Gastroesophageal sphincter (tissue), 4 donors: Measurements from ENCODE around the gene HMG20B. TPM values are rescaled to one million over a fixed set of nuclear protein-coding genes. Genes with fewer than 3 reads are reported as not detected.

Experiments
- ATAC-seq: fragments of 150-250 bp; one replicate; pipeline ENCODE4 v1.9.1; 2016; ENCODE audit warnings: mild to moderate bottlenecking, moderate library complexity
- H3K27ac ChIP-seq, 4 donors: fragments of 200-600 bp; sonication (generic) in 3 of 4; 1 replicate in 3 of 4; 2 replicates in 1 of 4; pipeline ENCODE4 v1.5.1; 2016 to 2019
- H3K27me3 ChIP-seq: fragments of 200-600 bp; sonication (generic); one replicate; pipeline ENCODE4 v1.5.1; 2019
- H3K36me3 ChIP-seq, 2 donors: fragments of 200-600 bp; sonication (generic); one replicate each; pipeline ENCODE4 v1.5.1; 2019; ENCODE audit warnings: control low read depth in 1 of 2
- H3K4me1 ChIP-seq, 3 donors: fragments of 200-600 bp; sonication (generic); 1 replicate in 2 of 3; 2 replicates in 1 of 3; pipeline ENCODE4 v1.5.1; 2016 to 2019; ENCODE audit warnings: control low read depth in 2 of 3
- H3K4me3 ChIP-seq, 2 donors: fragments of 200-600 bp; sonication (generic); one replicate each; pipeline ENCODE4 v1.5.1; 2019; ENCODE audit warnings: mild to moderate bottlenecking in 1 of 2, moderate library complexity in 1 of 2
- H3K9me3 ChIP-seq, 3 donors: fragments of 200-600 bp; sonication (generic); one replicate each; pipeline ENCODE4 v1.5.1; 2017 to 2019; ENCODE audit warnings: control low read depth in 2 of 3
- CTCF ChIP-seq, 4 experiments: fragments of 200-600 bp in 2 of 4; fragments of 450-650 bp in 2 of 4; sonication (generic) in 1 of 4; IDR thresholded peaks; one replicate each; pipeline ENCODE4 v1.5.1; 2017 to 2019; ENCODE audit warnings: antibody characterized with exemption in 4 of 4, mild to moderate bottlenecking in 2 of 4, moderate library complexity in 2 of 4
- EP300 ChIP-seq: sonication (generic); formaldehyde crosslinking; IDR thresholded peaks from one replicate; pipeline ENCODE4 v1.6.1; 2017; ENCODE audit warnings: antibody characterized with exemption, mild to moderate bottlenecking
- POLR2A ChIP-seq, 2 donors: fragments of 450-650 bp; IDR thresholded peaks; one replicate each; pipeline ENCODE4 v1.6.1; 2017; ENCODE audit warnings: antibody characterized with exemption in 2 of 2, mild to moderate bottlenecking in 2 of 2, moderate library complexity in 1 of 2
- POLR2AphosphoS5 ChIP-seq: sonication (generic); formaldehyde crosslinking; IDR thresholded peaks from one replicate; pipeline ENCODE4 v1.6.1; 2017; ENCODE audit warnings: antibody characterized with exemption
- WGBS, 2 donors: methylation state at CpG; one replicate each; pipeline ENCODE4 v1.1.5; 2018; ENCODE audit warnings: low coverage in 1 of 2; 5-methylcytosine and 5-hydroxymethylcytosine counted together
- total RNA-seq, 4 donors: library from RNA; depleted of rRNA; stranded (reverse); fragments of >200 nt; gene quantifications; one replicate each; pipeline ENCODE4 v1.1.0, GENCODE V29; 2016

HMG20B gene
- total RNA-seq, 4 donors from 2014 or later, result 106 to 203 (median 154) TPM

GRCh38 chr19:3538965-3539755 is 33.6 kb upstream of the HMG20B start, which contains the start of gene TEKTIP1:
Gene TEKTIP1, plus strand, starts transcription at chr19:3539174. Its CDS starts 4 bp downstream, at chr19:3539178.
- no peak for TF ChIP-seq CTCF (IDR thresholded peaks at IDR 0.05)
- no peak for TF ChIP-seq POLR2AphosphoS5
- no peak for TF ChIP-seq EP300
- no peak for TF ChIP-seq POLR2A (IDR thresholded peaks at IDR 0.05)
- H3K27me3 ChIP-seq, result no peaks in the 10 kb centered on the region
- no peaks in the 10 kb centered on the region for H3K9me3 ChIP-seq
- ATAC-seq, result no peak
- WGBS, 2 donors, result 50 to 61% methylated on average over 2 to 3 of the region's 28 CpGs
- peaks cover 0 to 28% (median 0%) of the 10 kb centered on the region in 3 donors for H3K4me1 ChIP-seq
- H3K36me3 ChIP-seq, result peaks cover 0 to 57% of the 10 kb centered on the region in 2 donors
- peak within 1 kb of the TSS in 2 of 4 donors; percentile 37 to 66 for H3K27ac ChIP-seq
- no peak within 1 kb of the TSS for H3K4me3 ChIP-seq

- WGBS, 2 donors, result 100% methylated on average over 1 of the region's 1 CpG; no CpG with 5 or more reads in 1 of the 2 donors
- ATAC-seq, result no peak
- peaks cover 0 to 29% (median 0%) of the 10 kb centered on the region in 3 donors for H3K4me1 ChIP-seq
- H3K36me3 ChIP-seq, result peaks cover 0 to 57% of the 10 kb centered on the region in 2 donors
- H3K27me3 ChIP-seq, result no peaks in the 10 kb centered on the region
- no peak overlapping the region for H3K27ac ChIP-seq
- H3K9me3 ChIP-seq, result no peaks in the 10 kb centered on the region
- no peak overlapping the region for H3K4me3 ChIP-seq
- TF ChIP-seq EP300 (no peak), CTCF (IDR thresholded peaks at IDR 0.05) (no peak), POLR2AphosphoS5 (no peak), POLR2A (IDR thresholded peaks at IDR 0.05) (no peak)
Measured at GRCh38 chr19:3539756-3540118, 33.0 kb upstream of the HMG20B start.

GRCh38 chr19:3543150-3544057 is 29.3 kb upstream of the HMG20B start:
- WGBS, 2 donors, result 57% methylated on average over 2 of the region's 47 CpGs; no CpG with 5 or more reads in 1 of the 2 donors
- TF ChIP-seq CTCF (IDR thresholded peaks at IDR 0.05) (no peak), POLR2AphosphoS5 (no peak), EP300 (no peak), POLR2A (IDR thresholded peaks at IDR 0.05) (no peak)
- Histone ChIP-seq H3K36me3 (peaks cover 0 to 62% of the 10 kb centered on the region in 2 donors), H3K4me1 (peaks cover 0 to 18% (median 0%) of the 10 kb centered on the region in 3 donors), H3K27ac (peak overlapping the region in 2 of 4 donors; percentile 22 to 37), H3K9me3 (no peaks in the 10 kb centered on the region), H3K27me3 (no peaks in the 10 kb centered on the region), H3K4me3 (no peak overlapping the region)
- no peak for ATAC-seq

GRCh38 chr19:3544058-3544376 is 28.7 kb upstream of the HMG20B start:
- H3K27ac ChIP-seq, result no peak overlapping the region
- no peak for ATAC-seq
- TF ChIP-seq POLR2AphosphoS5 (no peak), EP300 (no peak), POLR2A (IDR thresholded peaks at IDR 0.05) (no peak), CTCF (IDR thresholded peaks at IDR 0.05) (no peak)
- no CpG with 5 or more reads among the region's 9 CpGs for WGBS, 2 donors
- H3K4me3 ChIP-seq, result no peak overlapping the region
- peaks cover 0 to 13% (median 0%) of the 10 kb centered on the region in 3 donors for H3K4me1 ChIP-seq
- H3K36me3 ChIP-seq, result peaks cover 0 to 62% of the 10 kb centered on the region in 2 donors
- H3K27me3 ChIP-seq, result no peaks in the 10 kb centered on the region
- H3K9me3 ChIP-seq, result no peaks in the 10 kb centered on the region
